ENCODE measurements around the gene VCL.

DNA sequence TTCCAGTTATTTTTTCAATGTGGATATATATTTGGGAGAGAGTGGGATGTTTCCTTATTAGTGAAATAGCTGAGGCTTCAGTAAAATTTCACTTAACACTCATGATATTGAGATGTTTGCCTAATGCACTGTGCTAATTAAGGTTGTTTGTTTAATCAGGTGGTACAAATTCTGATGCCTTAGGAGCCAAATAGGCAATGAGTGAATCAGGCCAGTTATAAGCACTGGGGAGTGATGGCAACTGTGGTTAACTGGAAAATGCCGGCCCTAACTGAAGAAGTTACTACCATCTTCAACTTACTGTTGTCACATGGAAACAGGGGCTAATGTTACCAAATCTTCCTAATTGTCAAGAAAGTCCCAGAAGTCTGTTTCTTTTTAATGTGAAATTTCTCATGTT, 32.0 kb downstream of the VCL start:
- TF ChIP-seq, protein P1, sequence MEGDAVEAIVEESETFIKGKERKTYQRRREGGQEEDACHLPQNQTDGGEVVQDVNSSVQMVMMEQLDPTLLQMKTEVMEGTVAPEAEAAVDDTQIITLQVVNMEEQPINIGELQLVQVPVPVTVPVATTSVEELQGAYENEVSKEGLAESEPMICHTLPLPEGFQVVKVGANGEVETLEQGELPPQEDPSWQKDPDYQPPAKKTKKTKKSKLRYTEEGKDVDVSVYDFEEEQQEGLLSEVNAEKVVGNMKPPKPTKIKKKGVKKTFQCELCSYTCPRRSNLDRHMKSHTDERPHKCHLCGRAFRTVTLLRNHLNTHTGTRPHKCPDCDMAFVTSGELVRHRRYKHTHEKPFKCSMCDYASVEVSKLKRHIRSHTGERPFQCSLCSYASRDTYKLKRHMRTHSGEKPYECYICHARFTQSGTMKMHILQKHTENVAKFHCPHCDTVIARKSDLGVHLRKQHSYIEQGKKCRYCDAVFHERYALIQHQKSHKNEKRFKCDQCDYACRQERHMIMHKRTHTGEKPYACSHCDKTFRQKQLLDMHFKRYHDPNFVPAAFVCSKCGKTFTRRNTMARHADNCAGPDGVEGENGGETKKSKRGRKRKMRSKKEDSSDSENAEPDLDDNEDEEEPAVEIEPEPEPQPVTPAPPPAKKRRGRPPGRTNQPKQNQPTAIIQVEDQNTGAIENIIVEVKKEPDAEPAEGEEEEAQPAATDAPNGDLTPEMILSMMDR (conservative IDR thresholded peaks at IDR 0.05 in 1 of 2, IDR thresholded peaks at IDR 0.05 in 1 of 2; ENCODE audit: low read depth in 1 of 2, low read length in 2 of 2): no peak
- TF ChIP-seq EZH2 (IDR thresholded peaks at IDR 0.05; ENCODE audit: low read length, missing control alignments): no peak
